ENCODE measurements around the gene ZNF658.
"Not testable (repeated sequence)": the region's sequence is repeated elsewhere in the genome, so short reads cannot be mapped to it uniquely, and the experiment has no call there.

GRCh38 chr9:66901141-66901540 lies 616 bp downstream of the ZNF658 start:
- not testable (repeated sequence) for TF ChIP-seq EZH2 (IDR thresholded peaks at IDR 0.05; ENCODE audit: borderline replicate concordance, insufficient read depth, low read depth, low read length, poor library complexity, severe bottlenecking); CTCF (IDR thresholded peaks at IDR 0.05)
